ENCODE data around the gene AJUBA.

The AJUBA gene

GRCh38 chr14:22991852-22992251 lies 9.5 kb upstream of the AJUBA start:
- H3K36me3 ChIP-seq (ENCODE audit: control insufficient read depth, insufficient read depth, low read length), result no peaks in the 10 kb centered on the region
- no peak overlapping the region for H3K4me3 ChIP-seq (ENCODE audit: low read depth, low read length)
- no peaks in the 10 kb centered on the region for H3K4me1 ChIP-seq (ENCODE audit: control insufficient read depth, insufficient read depth, low read length)
- H3K9ac ChIP-seq (ENCODE audit: low read depth, low read length), result no peak overlapping the region
- no peak overlapping the region for H3K27ac ChIP-seq (ENCODE audit: low read depth, low read length)
- H3K9me3 ChIP-seq (ENCODE audit: control insufficient read depth, insufficient read depth, low read length), result no peaks in the 10 kb centered on the region
- no peaks in the 10 kb centered on the region for H3K27me3 ChIP-seq (ENCODE audit: control insufficient read depth, insufficient read depth, low read length)

GRCh38 chr14:22987291-22987690 lies 4.9 kb upstream of the AJUBA start:
- Histone ChIP-seq H3K27ac (ENCODE audit: low read depth, low read length) (no peak overlapping the region), H3K36me3 (ENCODE audit: control insufficient read depth, insufficient read depth, low read length) (no peaks in the 10 kb centered on the region), H3K4me1 (ENCODE audit: control insufficient read depth, insufficient read depth, low read length) (peaks cover 4% of the 10 kb centered on the region), H3K9me3 (ENCODE audit: control insufficient read depth, insufficient read depth, low read length) (no peaks in the 10 kb centered on the region), H3K9ac (ENCODE audit: low read depth, low read length) (no peak overlapping the region), H3K27me3 (ENCODE audit: control insufficient read depth, insufficient read depth, low read length) (no peaks in the 10 kb centered on the region), H3K4me3 (ENCODE audit: low read depth, low read length) (no peak overlapping the region)

GRCh38 chr14:22986508-22987054 lies 4.2 kb upstream of the AJUBA start:
- Histone ChIP-seq H3K36me3 (ENCODE audit: control insufficient read depth, insufficient read depth, low read length) (no peaks in the 10 kb centered on the region), H3K4me3 (ENCODE audit: low read depth, low read length) (no peak overlapping the region), H3K9me3 (ENCODE audit: control insufficient read depth, insufficient read depth, low read length) (no peaks in the 10 kb centered on the region), H3K27me3 (ENCODE audit: control insufficient read depth, insufficient read depth, low read length) (peaks cover under 1% of the 10 kb centered on the region; the same call in 1 of the 2 replicates), H3K4me1 (ENCODE audit: control insufficient read depth, insufficient read depth, low read length) (peaks cover 4% of the 10 kb centered on the region), H3K9ac (ENCODE audit: low read depth, low read length) (no peak overlapping the region), H3K27ac (ENCODE audit: low read depth, low read length) (no peak overlapping the region)

GRCh38 chr14:22985894-22986507 lies 3.6 kb upstream of the AJUBA start:
- Histone ChIP-seq H3K4me3 (ENCODE audit: low read depth, low read length) (no peak overlapping the region), H3K9me3 (ENCODE audit: control insufficient read depth, insufficient read depth, low read length) (no peaks in the 10 kb centered on the region), H3K9ac (ENCODE audit: low read depth, low read length) (no peak overlapping the region), H3K36me3 (ENCODE audit: control insufficient read depth, insufficient read depth, low read length) (no peaks in the 10 kb centered on the region), H3K27ac (ENCODE audit: low read depth, low read length) (no peak overlapping the region), H3K4me1 (ENCODE audit: control insufficient read depth, insufficient read depth, low read length) (peaks cover 4% of the 10 kb centered on the region), H3K27me3 (ENCODE audit: control insufficient read depth, insufficient read depth, low read length) (peaks cover 6% of the 10 kb centered on the region; the same call in 1 of the 2 replicates)

- H3K9ac ChIP-seq (ENCODE audit: low read depth, low read length), result no peak overlapping the region
- peaks cover 8% of the 10 kb centered on the region; the same call in 1 of the 2 replicates for H3K27me3 ChIP-seq (ENCODE audit: control insufficient read depth, insufficient read depth, low read length)
- no peaks in the 10 kb centered on the region for H3K9me3 ChIP-seq (ENCODE audit: control insufficient read depth, insufficient read depth, low read length)
- no peak overlapping the region for H3K27ac ChIP-seq (ENCODE audit: low read depth, low read length)
- peaks cover 6% of the 10 kb centered on the region for H3K4me1 ChIP-seq (ENCODE audit: control insufficient read depth, insufficient read depth, low read length)
- no peak overlapping the region for H3K4me3 ChIP-seq (ENCODE audit: low read depth, low read length)
- H3K36me3 ChIP-seq (ENCODE audit: control insufficient read depth, insufficient read depth, low read length), result no peaks in the 10 kb centered on the region
Observed at GRCh38 chr14:22984959-22985658, 2.8 kb upstream of the AJUBA start.

GRCh38 chr14:22981876-22982476 lies 375 bp downstream of the AJUBA start:
- peak overlapping the region; percentile 88 for H3K4me3 ChIP-seq (ENCODE audit: low read depth, low read length)
- H3K27ac ChIP-seq (ENCODE audit: low read depth, low read length), result peak overlapping the region; percentile 75
- peaks cover 35% of the 10 kb centered on the region for H3K4me1 ChIP-seq (ENCODE audit: control insufficient read depth, insufficient read depth, low read length)
- H3K36me3 ChIP-seq (ENCODE audit: control insufficient read depth, insufficient read depth, low read length), result peaks cover 13% of the 10 kb centered on the region
- H3K27me3 ChIP-seq (ENCODE audit: control insufficient read depth, insufficient read depth, low read length), result peaks cover 8% of the 10 kb centered on the region; the same call in 1 of the 2 replicates
- no peaks in the 10 kb centered on the region for H3K9me3 ChIP-seq (ENCODE audit: control insufficient read depth, insufficient read depth, low read length)
- peak overlapping the region; percentile 78 for H3K9ac ChIP-seq (ENCODE audit: low read depth, low read length)

- Histone ChIP-seq H3K9me3 (ENCODE audit: control insufficient read depth, insufficient read depth, low read length) (no peaks in the 10 kb centered on the region), H3K27ac (ENCODE audit: low read depth, low read length) (peak overlapping the region; percentile 75), H3K4me3 (ENCODE audit: low read depth, low read length) (peak overlapping the region; percentile 88), H3K27me3 (ENCODE audit: control insufficient read depth, insufficient read depth, low read length) (peaks cover 8% of the 10 kb centered on the region; the same call in 1 of the 2 replicates), H3K36me3 (ENCODE audit: control insufficient read depth, insufficient read depth, low read length) (peaks cover 20% of the 10 kb centered on the region), H3K9ac (ENCODE audit: low read depth, low read length) (peak overlapping the region; percentile 78), H3K4me1 (ENCODE audit: control insufficient read depth, insufficient read depth, low read length) (peaks cover 41% of the 10 kb centered on the region)
Observed at GRCh38 chr14:22981090-22981875, 1.1 kb downstream of the AJUBA start.

- H3K9ac ChIP-seq (ENCODE audit: low read depth, low read length), result peak overlapping the region; percentile 78
- H3K36me3 ChIP-seq (ENCODE audit: control insufficient read depth, insufficient read depth, low read length), result peaks cover 25% of the 10 kb centered on the region
- H3K4me3 ChIP-seq (ENCODE audit: low read depth, low read length), result peak overlapping the region; percentile 88
- H3K9me3 ChIP-seq (ENCODE audit: control insufficient read depth, insufficient read depth, low read length), result no peaks in the 10 kb centered on the region
- H3K27me3 ChIP-seq (ENCODE audit: control insufficient read depth, insufficient read depth, low read length), result peaks cover 8% of the 10 kb centered on the region; the same call in 1 of the 2 replicates
- H3K27ac ChIP-seq (ENCODE audit: low read depth, low read length), result peak overlapping the region; percentile 75
- peaks cover 44% of the 10 kb centered on the region for H3K4me1 ChIP-seq (ENCODE audit: control insufficient read depth, insufficient read depth, low read length)
Observed at GRCh38 chr14:22980672-22981089, 1.7 kb downstream of the AJUBA start.

GRCh38 chr14:22979748-22980392 lies 2.5 kb downstream of the AJUBA start:
- peak overlapping the region; percentile 38; the same call in 1 of the 2 replicates for H3K9ac ChIP-seq (ENCODE audit: low read depth, low read length)
- H3K4me1 ChIP-seq (ENCODE audit: control insufficient read depth, insufficient read depth, low read length), result peaks cover 44% of the 10 kb centered on the region

More at GRCh38 chr14:22979748-22980392, 2.5 kb downstream of the AJUBA start:
- Histone ChIP-seq H3K4me3 (ENCODE audit: low read depth, low read length) (peak overlapping the region; percentile 75), H3K27me3 (ENCODE audit: control insufficient read depth, insufficient read depth, low read length) (peaks cover 8% of the 10 kb centered on the region; the same call in 1 of the 2 replicates), H3K9me3 (ENCODE audit: control insufficient read depth, insufficient read depth, low read length) (no peaks in the 10 kb centered on the region), H3K36me3 (ENCODE audit: control insufficient read depth, insufficient read depth, low read length) (peaks cover 32% of the 10 kb centered on the region), H3K27ac (ENCODE audit: low read depth, low read length) (peak overlapping the region; percentile 25)
